Mucosa of stomach (tissue), 1 donor: ENCODE results near the gene GIMAP8.
A peak's percentile ranks its signal among the peaks of the same experiment; 100 is the strongest.
"Not testable (repeated sequence)": the region's sequence is repeated elsewhere in the genome, so short reads cannot be mapped to it uniquely, and the experiment has no call there.

Experiments used
- H3K27me3 ChIP-seq: one replicate; pipeline ENCODE4 v1.7.0; 2013; ENCODE audit warnings: mild to moderate bottlenecking, low read length; ENCODE audit not compliant: control insufficient read depth, insufficient read depth
- H3K36me3 ChIP-seq: one replicate; pipeline ENCODE4 v1.7.0; 2013; ENCODE audit warnings: low read length; ENCODE audit not compliant: control insufficient read depth, insufficient read depth
- H3K4me1 ChIP-seq: one replicate; pipeline ENCODE4 v1.7.0; 2013; ENCODE audit warnings: mild to moderate bottlenecking, low read length; ENCODE audit not compliant: control insufficient read depth, insufficient read depth
- H3K4me3 ChIP-seq: one replicate; pipeline ENCODE4 v1.7.0; 2013; ENCODE audit warnings: low read length
- H3K9ac ChIP-seq: one replicate; pipeline ENCODE4 v1.7.0; 2013; ENCODE audit warnings: mild to moderate bottlenecking, low read length, moderate library complexity
- H3K9me3 ChIP-seq: one replicate; pipeline ENCODE4 v1.7.0; 2013; ENCODE audit warnings: mild to moderate bottlenecking, low read length, moderate library complexity; ENCODE audit not compliant: control insufficient read depth
- donor health status: Pancreatic carcinoma.

The GIMAP8 gene

DNA sequence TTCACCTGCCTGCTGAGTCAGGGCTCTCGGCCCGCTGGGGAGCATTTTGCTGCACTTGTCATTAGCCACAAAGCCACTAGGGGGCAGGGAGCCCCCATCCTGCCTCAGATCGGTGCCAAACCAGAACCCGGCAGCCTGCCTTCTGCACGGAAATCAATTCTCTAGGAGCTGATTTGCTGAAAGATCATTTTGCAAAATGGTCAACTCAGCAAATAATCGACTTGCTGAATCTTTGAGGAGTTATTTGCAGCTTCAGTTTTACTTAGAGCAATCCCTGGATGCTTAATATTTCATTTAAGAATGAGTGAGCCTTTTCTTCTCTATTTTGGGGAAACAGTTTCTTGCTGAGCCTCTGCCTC is 1.7 kb upstream of the GIMAP8 start:
- Histone ChIP-seq H3K9me3 (no peaks in the 10 kb centered on the region), H3K27me3 (peaks cover 11% of the 10 kb centered on the region), H3K4me1 (no peaks in the 10 kb centered on the region), H3K4me3 (no peak overlapping the region), H3K9ac (no peak overlapping the region), H3K36me3 (no peaks in the 10 kb centered on the region)

DNA sequence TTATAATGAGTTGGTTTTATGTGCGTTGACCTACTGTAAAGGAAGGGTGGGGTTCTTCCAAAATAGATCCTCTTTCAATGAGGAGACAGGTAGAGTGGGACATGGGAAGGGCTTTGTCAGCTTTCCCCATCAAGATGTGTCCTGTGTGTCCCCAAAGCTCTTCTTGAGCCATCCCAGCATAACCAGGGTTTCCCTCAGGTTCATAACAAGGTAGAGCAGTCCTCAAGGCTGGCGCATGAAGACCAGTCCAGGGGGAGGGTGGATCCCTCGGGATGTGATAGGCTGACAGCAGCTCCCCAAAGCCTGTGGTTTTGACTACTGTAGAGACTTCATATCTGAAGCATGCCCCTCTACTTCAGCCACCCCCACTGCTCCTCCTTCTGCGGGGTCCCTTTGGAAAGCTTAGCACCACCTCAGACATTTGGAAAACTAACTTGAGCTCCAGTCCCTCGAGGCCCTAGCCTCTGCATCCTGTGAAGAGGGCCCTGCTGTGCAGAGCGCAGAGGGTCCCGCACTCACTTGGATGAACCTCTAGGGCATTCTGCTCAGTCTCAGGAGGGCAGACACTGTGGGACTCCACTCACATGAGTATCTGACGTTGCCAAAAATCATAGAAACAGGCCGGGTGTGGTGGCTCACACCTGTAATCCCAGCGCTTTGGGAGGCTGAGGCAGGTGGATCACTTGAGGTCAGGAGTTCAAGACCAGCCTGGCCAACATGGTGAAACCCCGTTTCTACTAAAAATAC is 1.1 kb upstream of the GIMAP8 start:
- Histone ChIP-seq H3K27me3 (peaks cover 11% of the 10 kb centered on the region), H3K4me3 (no peak overlapping the region), H3K4me1 (no peaks in the 10 kb centered on the region), H3K9me3 (no peaks in the 10 kb centered on the region), H3K9ac (no peak overlapping the region), H3K36me3 (no peaks in the 10 kb centered on the region)

DNA sequence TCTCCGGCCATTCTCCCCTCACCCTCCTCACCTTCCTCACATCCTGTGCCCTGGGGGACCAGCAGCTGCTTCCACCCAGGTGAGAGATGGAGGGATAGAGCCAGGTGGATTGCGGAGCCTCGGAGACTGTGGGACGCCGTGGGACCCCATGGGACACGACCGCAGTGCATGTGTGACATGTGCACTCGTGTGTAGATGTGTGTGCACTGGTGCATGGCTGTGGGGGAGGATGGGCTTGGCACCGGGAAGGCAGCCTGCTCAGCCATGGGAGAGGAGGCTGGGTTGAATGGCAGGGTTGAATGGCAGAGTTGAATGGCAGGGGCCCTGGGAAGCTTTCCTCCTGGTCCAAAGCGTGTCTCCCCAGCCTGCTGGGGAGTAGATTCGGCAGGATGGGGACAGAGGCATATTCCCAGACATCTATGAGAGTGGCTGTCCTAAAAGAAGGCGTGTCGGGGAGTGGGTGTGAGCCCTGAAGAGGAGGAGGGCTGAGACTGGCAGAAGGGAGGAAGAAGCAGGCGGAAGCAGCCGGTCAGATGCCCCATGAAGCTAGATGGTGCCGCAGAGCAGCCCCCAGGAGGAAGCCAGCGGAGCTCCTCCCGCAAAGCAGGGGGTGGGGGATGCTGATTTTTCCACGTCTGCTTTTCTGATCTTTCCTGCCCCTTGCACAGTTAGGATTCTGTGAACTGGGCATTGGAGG is 815 bp downstream of the GIMAP8 start:
- no peak overlapping the region for H3K4me3 ChIP-seq
- H3K4me1 ChIP-seq: no peaks in the 10 kb centered on the region
- H3K27me3 ChIP-seq: peaks cover 11% of the 10 kb centered on the region
- H3K9me3 ChIP-seq: no peaks in the 10 kb centered on the region
- peak overlapping the region; percentile 51 for H3K9ac ChIP-seq
- no peaks in the 10 kb centered on the region for H3K36me3 ChIP-seq

DNA sequence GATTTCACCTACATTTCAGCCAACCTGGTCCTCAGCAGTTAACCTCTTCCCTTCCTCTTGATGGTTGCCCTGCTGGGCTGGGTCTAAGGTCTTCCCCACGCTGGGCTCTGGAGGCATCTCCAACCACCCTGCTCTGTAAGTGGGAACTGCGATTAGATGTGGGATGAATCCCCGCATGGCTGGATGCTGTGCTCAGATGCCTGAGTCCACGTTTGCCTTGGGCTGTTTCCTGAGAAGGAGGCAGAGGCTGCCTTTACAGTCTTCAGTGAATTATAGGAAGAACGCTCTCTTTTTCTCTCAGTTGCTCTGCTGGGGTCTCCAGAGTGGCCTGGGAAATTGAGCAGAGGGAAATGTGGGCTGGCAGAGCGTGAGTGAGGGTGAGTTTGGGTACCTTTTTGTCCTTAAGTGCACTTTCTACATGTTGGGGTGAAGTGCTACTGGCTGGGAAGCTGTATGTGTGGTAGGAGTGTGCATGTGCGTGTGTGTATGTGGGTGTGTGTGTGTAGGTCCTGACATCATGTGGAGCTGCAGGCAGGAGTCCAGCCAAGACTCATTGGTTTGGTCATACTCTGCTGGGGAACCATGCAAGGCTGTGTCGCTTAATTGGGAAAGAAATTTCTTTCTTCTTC is 1.5 kb downstream of the GIMAP8 start:
- no peak overlapping the region for H3K4me3 ChIP-seq
- no peaks in the 10 kb centered on the region for H3K4me1 ChIP-seq
- no peaks in the 10 kb centered on the region for H3K36me3 ChIP-seq
- H3K9ac ChIP-seq: peak overlapping the region; percentile 51
- H3K9me3 ChIP-seq: no peaks in the 10 kb centered on the region
- peaks cover 11% of the 10 kb centered on the region for H3K27me3 ChIP-seq

DNA sequence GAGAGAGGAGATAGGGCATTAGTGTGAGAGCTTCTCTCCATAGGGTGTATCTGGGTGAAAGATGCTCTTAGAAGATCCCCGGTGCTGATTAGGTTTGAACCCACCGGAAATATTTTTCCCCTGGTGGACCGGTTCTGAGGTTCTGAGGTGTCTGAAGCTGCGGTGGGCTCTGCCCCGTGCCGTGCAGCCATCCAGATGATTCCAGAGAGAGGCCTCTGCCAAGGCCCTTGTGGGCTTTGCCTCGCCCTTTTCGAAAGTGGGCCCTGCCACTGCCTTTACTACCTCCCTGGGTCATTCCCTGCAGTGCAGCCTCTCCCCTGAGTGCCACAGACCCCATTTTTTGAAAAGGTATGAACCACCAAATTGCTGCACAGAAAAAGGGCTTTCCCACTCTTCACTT is 2.8 kb downstream of the GIMAP8 start:
- Histone ChIP-seq H3K9me3 (no peaks in the 10 kb centered on the region), H3K4me3 (no peak overlapping the region)

DNA sequence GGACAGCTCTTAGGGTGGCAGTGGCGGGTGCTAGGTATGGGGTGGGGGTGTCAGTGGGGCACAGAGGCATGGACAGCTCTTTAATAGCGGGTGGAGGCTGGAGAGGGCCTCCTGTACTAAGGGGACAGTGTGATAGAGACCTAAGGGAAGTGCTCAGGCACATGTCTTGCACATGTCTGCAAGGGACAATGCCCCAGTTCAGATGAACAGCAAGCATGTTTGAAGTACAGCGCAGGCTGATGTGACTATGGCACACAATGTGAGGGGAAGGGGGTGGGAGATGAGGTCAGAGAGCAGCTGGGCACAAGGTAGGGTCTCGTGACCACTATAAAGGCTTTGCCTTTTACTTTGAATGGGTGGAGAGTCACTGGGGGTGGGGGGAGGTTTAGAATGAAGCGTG is 3.5 kb downstream of the GIMAP8 start:
- Histone ChIP-seq H3K9ac (no peak overlapping the region), H3K27me3 (peaks cover 11% of the 10 kb centered on the region), H3K9me3 (no peaks in the 10 kb centered on the region), H3K36me3 (no peaks in the 10 kb centered on the region), H3K4me1 (no peaks in the 10 kb centered on the region), H3K4me3 (no peak overlapping the region)

More for the DNA sequence above, 2.8 kb downstream of the GIMAP8 start:
- H3K4me1 ChIP-seq: no peaks in the 10 kb centered on the region
- H3K36me3 ChIP-seq: no peaks in the 10 kb centered on the region
- H3K9ac ChIP-seq: no peak overlapping the region
- H3K27me3 ChIP-seq: peaks cover 11% of the 10 kb centered on the region

DNA sequence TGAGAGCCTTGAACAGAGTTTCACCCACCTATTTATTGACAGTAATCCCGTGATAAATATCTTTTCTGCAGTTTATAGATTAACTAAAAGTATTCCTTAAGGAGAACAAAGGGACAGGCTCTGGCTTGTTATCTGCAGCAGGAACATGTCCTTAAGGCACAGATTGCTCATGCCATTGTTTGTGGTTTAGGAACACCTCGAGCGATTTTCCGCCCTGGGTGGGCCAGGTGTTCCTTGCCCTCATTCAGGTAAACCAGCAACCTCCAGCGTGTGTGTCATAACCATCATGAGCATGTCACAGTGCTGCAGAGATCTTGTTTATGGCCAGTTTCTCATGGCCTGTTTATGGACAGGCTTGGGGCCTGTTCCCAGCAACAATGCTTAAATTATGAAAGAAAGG is 6.6 kb downstream of the GIMAP8 start:
- not testable (repeated sequence) for H3K36me3 ChIP-seq, H3K9me3 ChIP-seq, H3K9ac ChIP-seq

DNA sequence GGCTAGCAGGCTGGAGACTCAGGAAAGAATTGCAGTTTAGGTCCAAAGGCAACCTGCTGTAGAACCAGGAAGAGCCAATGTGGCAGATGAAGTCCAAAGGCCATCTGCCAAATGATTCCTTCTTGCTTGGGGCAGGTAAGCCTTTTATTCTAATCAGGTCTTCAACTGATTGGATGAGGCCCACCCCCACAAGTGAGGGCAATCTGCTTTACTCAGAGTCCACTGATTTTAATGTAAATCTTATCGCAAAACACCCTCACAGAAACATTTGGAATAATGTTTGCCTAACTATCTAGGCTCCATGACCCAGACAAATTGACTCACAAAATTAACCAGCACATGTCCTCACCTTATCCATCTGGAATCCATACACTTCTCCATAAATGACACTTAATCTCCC is 7.8 kb downstream of the GIMAP8 start:
- Histone ChIP-seq H3K9me3 (no peaks in the 10 kb centered on the region), H3K27me3 (no peaks in the 10 kb centered on the region), H3K36me3 (no peaks in the 10 kb centered on the region), H3K9ac (no peak overlapping the region), H3K4me1 (no peaks in the 10 kb centered on the region), H3K4me3 (no peak overlapping the region)

More for the DNA sequence above, 6.6 kb downstream of the GIMAP8 start:
- H3K4me1 ChIP-seq, H3K4me3 ChIP-seq, H3K27me3 ChIP-seq: not testable (repeated sequence)

DNA sequence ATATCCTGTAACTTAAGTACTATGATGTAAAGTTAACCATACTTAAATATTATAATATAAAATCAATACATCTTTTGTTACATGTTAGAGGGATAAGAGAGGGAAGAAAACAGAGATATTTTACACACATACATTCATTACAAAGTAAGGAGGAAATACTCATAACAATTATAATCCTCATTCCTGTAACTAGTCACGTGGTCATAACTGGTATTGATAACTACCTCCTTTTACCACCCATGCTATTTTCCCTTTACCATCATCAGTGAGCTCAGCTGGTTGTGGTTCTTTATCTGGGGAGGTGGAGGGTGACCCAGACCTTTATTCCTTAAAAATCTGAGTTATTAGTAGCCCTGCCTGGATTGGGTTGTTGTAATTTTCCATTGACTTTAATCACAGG is 8.3 kb downstream of the GIMAP8 start:
- Histone ChIP-seq H3K4me1 (no peaks in the 10 kb centered on the region), H3K9ac (no peak overlapping the region), H3K9me3 (no peaks in the 10 kb centered on the region), H3K4me3 (no peak overlapping the region), H3K36me3 (no peaks in the 10 kb centered on the region), H3K27me3 (no peaks in the 10 kb centered on the region)

DNA sequence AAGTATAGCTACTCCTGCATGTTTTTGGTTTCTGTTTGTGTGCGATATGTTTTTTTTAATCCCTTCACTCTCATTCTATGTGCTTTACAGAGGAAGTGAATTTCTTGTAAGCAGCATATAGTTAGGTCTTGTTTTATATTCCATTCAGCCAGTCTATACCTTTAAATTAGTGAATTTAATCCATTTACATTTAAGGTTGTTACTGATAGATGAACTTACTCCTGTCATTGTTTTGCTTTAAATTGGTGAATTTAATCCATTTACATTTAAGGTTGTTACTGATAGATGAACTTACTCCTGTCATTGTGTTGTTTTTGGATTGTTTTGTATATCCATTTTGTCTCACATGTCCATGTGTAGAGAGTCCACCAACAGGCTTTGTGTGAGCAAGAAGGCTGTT is 11.1 kb downstream of the GIMAP8 start:
- no peaks in the 10 kb centered on the region for H3K36me3 ChIP-seq
- no peaks in the 10 kb centered on the region for H3K27me3 ChIP-seq
- no peaks in the 10 kb centered on the region for H3K9me3 ChIP-seq

DNA sequence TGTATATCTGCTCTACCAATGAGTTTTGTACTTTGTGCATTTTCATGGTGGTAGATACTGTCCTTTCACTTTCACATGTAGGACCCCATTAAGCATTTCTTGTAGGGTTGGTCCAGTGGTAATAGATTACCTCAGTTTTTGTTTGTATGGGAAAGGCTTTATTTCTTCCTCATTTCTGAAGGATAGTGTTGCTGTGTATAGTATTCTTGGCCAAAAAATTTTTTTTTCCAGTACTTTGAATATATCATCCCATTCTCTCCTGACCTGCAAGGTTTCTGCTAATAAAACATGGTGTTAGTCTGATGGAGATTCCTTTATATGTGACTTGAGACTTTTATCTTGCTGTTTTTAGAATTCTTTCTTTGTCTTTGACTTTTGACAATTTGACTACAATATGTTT is 12.0 kb downstream of the GIMAP8 start:
- Histone ChIP-seq H3K27me3 (no peaks in the 10 kb centered on the region), H3K9me3 (no peaks in the 10 kb centered on the region), H3K36me3 (no peaks in the 10 kb centered on the region), H3K4me3 (no peak overlapping the region), H3K9ac (no peak overlapping the region), H3K4me1 (no peaks in the 10 kb centered on the region)

More for the DNA sequence above, 11.1 kb downstream of the GIMAP8 start:
- no peak overlapping the region for H3K4me3 ChIP-seq
- H3K4me1 ChIP-seq: no peaks in the 10 kb centered on the region
- no peak overlapping the region for H3K9ac ChIP-seq

DNA sequence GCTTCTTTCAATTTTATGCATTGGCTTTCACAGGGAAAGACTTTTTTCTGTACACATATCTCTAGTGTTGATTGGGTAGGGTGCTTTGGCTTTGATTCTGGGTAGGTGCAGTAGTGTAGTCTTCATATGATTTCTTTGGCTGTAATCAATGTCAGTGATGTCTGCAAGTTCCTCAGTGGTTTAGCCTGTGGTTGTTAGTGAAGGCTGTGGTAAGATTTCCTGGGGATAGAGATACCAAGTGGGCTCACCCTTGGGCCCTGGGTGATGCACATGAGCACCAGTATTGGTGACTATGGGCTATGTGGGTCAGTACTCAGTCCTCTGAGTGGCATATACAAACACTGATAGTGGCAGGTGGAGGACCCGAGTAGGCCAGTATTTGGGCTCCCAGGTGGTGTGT is 13.0 kb downstream of the GIMAP8 start:
- Histone ChIP-seq H3K36me3 (no peaks in the 10 kb centered on the region), H3K4me1 (no peaks in the 10 kb centered on the region), H3K27me3 (no peaks in the 10 kb centered on the region), H3K9ac (no peak overlapping the region), H3K9me3 (no peaks in the 10 kb centered on the region), H3K4me3 (no peak overlapping the region)
